WTC11 (cell line): ENCODE results near the gene BBS9. TPM values are rescaled to one million over a fixed set of nuclear protein-coding genes. Genes with fewer than 3 reads are reported as not detected.

Experiments used
- ATAC-seq: fragments of 200-7000 bp; cut with Tn5 transposase; 2 replicates; pipeline ENCODE4 v1.10.0; 2021; ENCODE audit warnings: mild to moderate bottlenecking, moderate library complexity
- CTCF ChIA-PET: fragments of 300-600 bp; sonication (Branson Sonifier 250); formaldehyde crosslinking; loops from one replicate; lab custom pipeline; 2021; ENCODE audit warnings: antibody characterized with exemption; lab: Charles Lee
- POLR2A ChIA-PET: fragments of 350-600 bp; sonication (Branson Sonifier 250); formaldehyde crosslinking; loops from one replicate; lab custom pipeline; 2021; ENCODE audit warnings: antibody characterized with exemption; lab: Charles Lee
- DNase-seq: peaks from one replicate; pipeline ENCODE4 v3.0.0; 2021; ENCODE audit warnings: low spot score
- H3K27ac Mint-ChIP-seq: 2 replicates; pipeline ENCODE4 v1.8.0; 2021; ENCODE audit warnings: mixed read lengths
- H3K27me3 Mint-ChIP-seq: 2 replicates; pipeline ENCODE4 v1.8.0; 2021; ENCODE audit warnings: low read depth, mild to moderate bottlenecking, moderate library complexity, mixed read lengths
- H3K36me3 Mint-ChIP-seq: 2 replicates; pipeline ENCODE4 v1.8.0; 2021; ENCODE audit warnings: mixed read lengths
- H3K4me1 Mint-ChIP-seq: 2 replicates; pipeline ENCODE4 v1.8.0; 2022; ENCODE audit warnings: mixed read lengths
- H3K4me3 Mint-ChIP-seq: 2 replicates; pipeline ENCODE4 v1.8.0; 2021; ENCODE audit warnings: mild to moderate bottlenecking, moderate library complexity, mixed read lengths
- H3K9me3 Mint-ChIP-seq: 2 replicates; pipeline ENCODE4 v1.8.0; 2021; ENCODE audit warnings: mixed read lengths
- ARID4B ChIP-seq: sonication (generic); formaldehyde crosslinking; IDR thresholded peaks from 2 replicates; pipeline ENCODE4 v1.8.0; 2023; ENCODE audit warnings: missing genetic modification reagents, mild to moderate bottlenecking, borderline replicate concordance
- CDX4 ChIP-seq: fragments of 250-450 bp; sonication (Bioruptor Pico); IDR thresholded peaks from 2 replicates; pipeline ENCODE4 v1.9.0; 2021; ENCODE audit warnings: moderate library complexity, mild to moderate bottlenecking, inconsistent platforms, borderline replicate concordance
- CREB1 ChIP-seq: sonication (generic); formaldehyde crosslinking; IDR thresholded peaks from 2 replicates; pipeline ENCODE4 v1.8.0; 2023; ENCODE audit warnings: mild to moderate bottlenecking, missing genetic modification reagents
- E2F1 ChIP-seq: sonication (generic); formaldehyde crosslinking; IDR thresholded peaks from 2 replicates; pipeline ENCODE4 v1.8.0; 2022; ENCODE audit warnings: mild to moderate bottlenecking, missing genetic modification reagents
- ERG ChIP-seq: fragments of 250-450 bp; sonication (Bioruptor Pico); IDR thresholded peaks from 2 replicates; pipeline ENCODE4 v1.8.0; 2021; ENCODE audit warnings: mild to moderate bottlenecking
- GRHL2 ChIP-seq: fragments of 250-450 bp; sonication (Bioruptor Pico); IDR thresholded peaks from 2 replicates; pipeline ENCODE4 v1.8.0; 2022; ENCODE audit warnings: mild to moderate bottlenecking, moderate library complexity; ENCODE audit not compliant: insufficient replicate concordance, severe bottlenecking
- IRF2 ChIP-seq: sonication (generic); formaldehyde crosslinking; IDR thresholded peaks from 2 replicates; pipeline ENCODE4 v1.8.0; 2022; ENCODE audit warnings: low read depth, missing genetic modification reagents, borderline replicate concordance
- PRRX2 ChIP-seq: fragments of 250-450 bp; sonication (Bioruptor Pico); IDR thresholded peaks from 2 replicates; pipeline ENCODE4 v1.8.0; 2021; ENCODE audit warnings: mild to moderate bottlenecking
- SMAD4 ChIP-seq: sonication (generic); formaldehyde crosslinking; IDR thresholded peaks from 2 replicates; pipeline ENCODE4 v1.8.0; 2022; ENCODE audit warnings: mild to moderate bottlenecking, missing genetic modification reagents
- STAT6 ChIP-seq: sonication (generic); formaldehyde crosslinking; conservative IDR thresholded peaks from 2 replicates; pipeline ENCODE4 v1.8.1; 2023; ENCODE audit warnings: mild to moderate bottlenecking, low read depth, missing genetic modification reagents, moderate library complexity
- TEAD4 ChIP-seq: sonication (generic); formaldehyde crosslinking; IDR thresholded peaks from 2 replicates; pipeline ENCODE4 v1.8.0; 2022; ENCODE audit warnings: mild to moderate bottlenecking, missing genetic modification reagents
- TP53 ChIP-seq: sonication (generic); formaldehyde crosslinking; IDR thresholded peaks from 2 replicates; pipeline ENCODE4 v1.8.1; 2023; ENCODE audit warnings: mild to moderate bottlenecking, missing genetic modification reagents
- USF1 ChIP-seq: sonication (generic); formaldehyde crosslinking; IDR thresholded peaks from 2 replicates; pipeline ENCODE4 v1.8.0; 2022; ENCODE audit warnings: mild to moderate bottlenecking, missing genetic modification reagents
- ZNF121 ChIP-seq: sonication (generic); formaldehyde crosslinking; IDR thresholded peaks from 2 replicates; pipeline ENCODE4 v1.8.0; 2023; ENCODE audit warnings: missing genetic modification reagents
- ZNF138 ChIP-seq: sonication (generic); formaldehyde crosslinking; conservative IDR thresholded peaks from 2 replicates; pipeline ENCODE4 v1.8.1; 2022; ENCODE audit warnings: mild to moderate bottlenecking, moderate library complexity, missing genetic modification reagents
- ZNF263 ChIP-seq: sonication (generic); formaldehyde crosslinking; IDR thresholded peaks from 2 replicates; pipeline ENCODE4 v1.8.1; 2022; ENCODE audit warnings: low read depth, mild to moderate bottlenecking, moderate library complexity, missing genetic modification reagents
- ZNF396 ChIP-seq: fragments of 250-450 bp; sonication (Bioruptor Pico); IDR thresholded peaks from 2 replicates; pipeline ENCODE4 v1.8.0; 2021; ENCODE audit warnings: mild to moderate bottlenecking, moderate library complexity, borderline replicate concordance
- ZSCAN18 ChIP-seq: fragments of 250-450 bp; sonication (Bioruptor Pico); IDR thresholded peaks from 2 replicates; pipeline ENCODE4 v2.1.2; 2022; ENCODE audit warnings: mild to moderate bottlenecking, moderate library complexity
- total RNA-seq: library from RNA; stranded (reverse); gene quantifications from 3 replicates; pipeline ENCODE4 v1.2.3, GENCODE V29; 2021

Gene BBS9
- total RNA-seq, 1 experiment from 2014 or later, result 56.6 TPM

- H3K27ac Mint-ChIP-seq, result no peak overlapping the region
- DNase-seq (no peak), ATAC-seq (no peak)
- H3K27me3 Mint-ChIP-seq, result no peaks in the 10 kb centered on the region
- CTCF ChIA-PET, result interaction anchor here (0.6 kb wide), 1 partner anchor 340 kb away, joined by 3 read pairs; no protein-coding TSS in a partner anchor
- POLR2A ChIA-PET, result no interaction called here
- H3K4me1 Mint-ChIP-seq, result no peaks in the 10 kb centered on the region
- no peaks in the 10 kb centered on the region for H3K9me3 Mint-ChIP-seq
- TF ChIP-seq ARID4B (CRISPR knock-in tag) (no peak), CREB1 (CRISPR knock-in tag) (no peak)
- H3K36me3 Mint-ChIP-seq, result no peaks in the 10 kb centered on the region
- H3K4me3 Mint-ChIP-seq, result no peak overlapping the region
Measured at GRCh38 chr7:33563651-33564050, 434.3 kb downstream of the BBS9 start.

GRCh38 chr7:33578166-33578565 is 448.8 kb downstream of the BBS9 start:
- no peak overlapping the region for H3K4me3 Mint-ChIP-seq
- 0 out of 2 replicates have a peak, but pooled peaks cover 3% of the 10 kb centered on the region for H3K4me1 Mint-ChIP-seq
- CTCF ChIA-PET, result interaction anchor here (0.5 kb wide), 1 partner anchor 355 kb away, joined by 3 read pairs; no protein-coding TSS in a partner anchor
- POLR2A ChIA-PET, result no interaction called here
- H3K27me3 Mint-ChIP-seq, result no peaks in the 10 kb centered on the region
- DNase-seq (no peak), ATAC-seq (no peak)
- TF ChIP-seq ZSCAN18 (CRISPR knock-in tag), result no peak
- no peak for TF ChIP-seq ERG
- no peak for TF ChIP-seq GRHL2 (CRISPR knock-in tag)
- peaks cover 6% of the 10 kb centered on the region for H3K9me3 Mint-ChIP-seq
- H3K27ac Mint-ChIP-seq, result no peak overlapping the region
- H3K36me3 Mint-ChIP-seq, result peaks cover 22% of the 10 kb centered on the region

GRCh38 chr7:33578881-33579672 is 449.7 kb downstream of the BBS9 start:
- peaks cover 6% of the 10 kb centered on the region for H3K9me3 Mint-ChIP-seq
- no peak for DNase-seq
- ChIA-PET CTCF (no interaction called here), POLR2A (no interaction called here)
- 0 out of 2 replicates have a peak, but pooled peaks cover 3% of the 10 kb centered on the region for H3K4me1 Mint-ChIP-seq
- H3K27ac Mint-ChIP-seq, result no peak overlapping the region
- no peak for ATAC-seq
- peaks cover 22% of the 10 kb centered on the region for H3K36me3 Mint-ChIP-seq
- H3K27me3 Mint-ChIP-seq, result no peaks in the 10 kb centered on the region
- H3K4me3 Mint-ChIP-seq, result no peak overlapping the region
- TF ChIP-seq CREB1 (CRISPR knock-in tag), result no peak
- TF ChIP-seq ZNF263 (CRISPR knock-in tag), result no peak
- no peak for TF ChIP-seq IRF2 (CRISPR knock-in tag)
- no peak for TF ChIP-seq ZNF121 (CRISPR knock-in tag)
- TF ChIP-seq STAT6 (CRISPR knock-in tag), result no peak
- no peak for TF ChIP-seq E2F1 (CRISPR knock-in tag)
- no peak for TF ChIP-seq CDX4 (CRISPR knock-in tag)
- TF ChIP-seq USF1 (CRISPR knock-in tag), result no peak
- TF ChIP-seq ZNF138 (CRISPR knock-in tag), result no peak
- TF ChIP-seq TP53 (CRISPR knock-in tag), result no peak
- no peak for TF ChIP-seq PRRX2 (CRISPR knock-in tag)
- TF ChIP-seq SMAD4 (CRISPR knock-in tag), result no peak
- no peak for TF ChIP-seq ZNF396 (CRISPR knock-in tag)
- no peak for TF ChIP-seq TEAD4 (CRISPR knock-in tag)
